Stimulated activated CD4-positive, alpha-beta T cell treated with anti-CD3 and anti-CD28 coated beads, Interleukin-12 subunit alpha, Interleukin-12 subunit beta, amount 100 ng/mL, for 24 hours (primary cell): ENCODE data around the gene EME2.
"Not testable (repeated sequence)": the region's sequence is repeated elsewhere in the genome, so short reads cannot be mapped to it uniquely, and the experiment has no call there.

Experiments
- DNase-seq, 2 experiments: peaks; one replicate each; pipeline ENCODE4 v3.0.0-alpha.2; 2020; ENCODE audit warnings: low read depth in 2 of 2

The EME2 gene

GRCh38 chr16:1791256-1791942, 18.8 kb downstream of the EME2 start:
- DNase-seq: no peak

GRCh38 chr16:1791943-1792812, 19.6 kb downstream of the EME2 start:
- no peak for DNase-seq

GRCh38 chr16:1792836-1793577, 20.4 kb downstream of the EME2 start:
- no peak for DNase-seq

- no peak for DNase-seq
Measured at GRCh38 chr16:1793578-1794220, 21.1 kb downstream of the EME2 start, which contains the start of gene IGFALS. Gene IGFALS (minus strand): TSS chr16:1793705. CDS start chr16:1793652, 53 bp downstream.

GRCh38 chr16:1794221-1794871, 21.7 kb downstream of the EME2 start:
- no peak for DNase-seq

- no peak for DNase-seq
Measured at GRCh38 chr16:1794908-1795666, 22.5 kb downstream of the EME2 start.

GRCh38 chr16:1799263-1799662, 26.7 kb downstream of the EME2 start:
- DNase-seq: not testable (repeated sequence)

GRCh38 chr16:1800701-1801100, 28.1 kb downstream of the EME2 start:
- no peak for DNase-seq

GRCh38 chr16:1807626-1808025, 35.0 kb downstream of the EME2 start:
- no peak for DNase-seq

GRCh38 chr16:1808691-1809090, 36.1 kb downstream of the EME2 start:
- no peak for DNase-seq

- no peak for DNase-seq
Measured at GRCh38 chr16:1809281-1809801, 36.7 kb downstream of the EME2 start.

GRCh38 chr16:1810106-1810505, 37.5 kb downstream of the EME2 start:
- no peak for DNase-seq

- DNase-seq: no peak
Measured at GRCh38 chr16:1810536-1810935, 37.9 kb downstream of the EME2 start.

GRCh38 chr16:1812732-1813163, 40.1 kb downstream of the EME2 start:
- DNase-seq: peak; percentile 8 to 47

- no peak for DNase-seq
Measured at GRCh38 chr16:1815461-1815860, 42.9 kb downstream of the EME2 start.

- DNase-seq: no peak
Measured at GRCh38 chr16:1816396-1817275, 44.0 kb downstream of the EME2 start.

GRCh38 chr16:1817276-1817589, 44.6 kb downstream of the EME2 start:
- no peak for DNase-seq

GRCh38 chr16:1817716-1818115, 45.1 kb downstream of the EME2 start:
- DNase-seq: no peak

- no peak for DNase-seq
Measured at GRCh38 chr16:1818204-1818872, 45.7 kb downstream of the EME2 start.
